ENCODE measurements around the gene FSHR.

The FSHR gene

GRCh38 chr2:48998449-48998848, 155.9 kb downstream of the FSHR start:
- TF ChIP-seq SP1 (IDR thresholded peaks at IDR 0.05) (no peak), ARNT (IDR thresholded peaks at IDR 0.05) (no peak), LEF1 (IDR thresholded peaks at IDR 0.05; ENCODE audit: borderline replicate concordance) (no peak), FOXK2 (IDR thresholded peaks at IDR 0.05) (no peak), PKNOX1 (IDR thresholded peaks at IDR 0.05) (no peak)
- CTCF ChIA-PET = no interaction called here
- POLR2A ChIA-PET = no interaction called here
- no peak for DNase-seq (ENCODE audit: extremely low spot score)

GRCh38 chr2:48993576-48993975, 160.7 kb downstream of the FSHR start:
- TF ChIP-seq HDGF (IDR thresholded peaks at IDR 0.05; ENCODE audit: borderline replicate concordance) (no peak), LEF1 (IDR thresholded peaks at IDR 0.05; ENCODE audit: borderline replicate concordance) (no peak), SUZ12 (IDR thresholded peaks at IDR 0.05) (no peak), FOXK2 (IDR thresholded peaks at IDR 0.05) (no peak), ZNF384 (IDR thresholded peaks at IDR 0.05) (no peak), ELF4 (IDR thresholded peaks at IDR 0.05) (no peak), BHLHE40 (IDR thresholded peaks at IDR 0.05; ENCODE audit: borderline replicate concordance) (no peak), FOXM1 (IDR thresholded peaks at IDR 0.05; ENCODE audit: borderline replicate concordance) (no peak), NFRKB (IDR thresholded peaks at IDR 0.05) (no peak), SP1 (IDR thresholded peaks at IDR 0.05) (no peak), FOXA1 (IDR thresholded peaks at IDR 0.05) (no peak), ARNT (IDR thresholded peaks at IDR 0.05) (no peak), TARDBP (IDR thresholded peaks at IDR 0.05) (no peak), CTBP1 (IDR thresholded peaks at IDR 0.05; ENCODE audit: borderline replicate concordance) (no peak), L3MBTL2 (conservative IDR thresholded peaks at IDR 0.05) (no peak), PKNOX1 (IDR thresholded peaks at IDR 0.05) (no peak)
- POLR2A ChIA-PET = no interaction called here
- CTCF ChIA-PET = no interaction called here
- DNase-seq (ENCODE audit: extremely low spot score) = no peak

- ChIA-PET CTCF (no interaction called here), POLR2A (no interaction called here)
- DNase-seq (ENCODE audit: extremely low spot score) = no peak
- TF ChIP-seq FOXA1 (IDR thresholded peaks at IDR 0.05) = no peak
Observed at GRCh38 chr2:48991415-48992131, 162.7 kb downstream of the FSHR start.

GRCh38 chr2:48984922-48985321, 169.4 kb downstream of the FSHR start:
- TF ChIP-seq CTBP1 (IDR thresholded peaks at IDR 0.05; ENCODE audit: borderline replicate concordance) (no peak), FOXA1 (IDR thresholded peaks at IDR 0.05) (no peak), ZNF384 (IDR thresholded peaks at IDR 0.05) (no peak), L3MBTL2 (conservative IDR thresholded peaks at IDR 0.05) (no peak), ELF4 (IDR thresholded peaks at IDR 0.05) (no peak), BHLHE40 (IDR thresholded peaks at IDR 0.05; ENCODE audit: borderline replicate concordance) (no peak), NFRKB (IDR thresholded peaks at IDR 0.05) (no peak)
- CTCF ChIA-PET = no interaction called here
- POLR2A ChIA-PET = no interaction called here
- DNase-seq (ENCODE audit: extremely low spot score) = no peak

GRCh38 chr2:48983551-48983950, 170.8 kb downstream of the FSHR start:
- TF ChIP-seq SP1 (IDR thresholded peaks at IDR 0.05) (no peak), FOXM1 (IDR thresholded peaks at IDR 0.05; ENCODE audit: borderline replicate concordance) (no peak), HDGF (IDR thresholded peaks at IDR 0.05; ENCODE audit: borderline replicate concordance) (no peak), ARNT (IDR thresholded peaks at IDR 0.05) (no peak), ZNF384 (IDR thresholded peaks at IDR 0.05) (no peak), FOXK2 (IDR thresholded peaks at IDR 0.05) (no peak), FOXA1 (IDR thresholded peaks at IDR 0.05) (no peak), SUZ12 (IDR thresholded peaks at IDR 0.05) (no peak), TARDBP (IDR thresholded peaks at IDR 0.05) (no peak), CTBP1 (IDR thresholded peaks at IDR 0.05; ENCODE audit: borderline replicate concordance) (no peak), BHLHE40 (IDR thresholded peaks at IDR 0.05; ENCODE audit: borderline replicate concordance) (no peak)
- no peak for DNase-seq (ENCODE audit: extremely low spot score)
- ChIA-PET CTCF (no interaction called here), POLR2A (no interaction called here)

- ChIA-PET POLR2A (no interaction called here), CTCF (no interaction called here)
- DNase-seq (ENCODE audit: extremely low spot score) = no peak
- TF ChIP-seq ARNT (IDR thresholded peaks at IDR 0.05) (no peak), FOXM1 (IDR thresholded peaks at IDR 0.05; ENCODE audit: borderline replicate concordance) (no peak), ZNF384 (IDR thresholded peaks at IDR 0.05) (no peak), CTBP1 (IDR thresholded peaks at IDR 0.05; ENCODE audit: borderline replicate concordance) (no peak), LEF1 (IDR thresholded peaks at IDR 0.05; ENCODE audit: borderline replicate concordance) (no peak), L3MBTL2 (conservative IDR thresholded peaks at IDR 0.05) (no peak), PKNOX1 (IDR thresholded peaks at IDR 0.05) (no peak), BHLHE40 (IDR thresholded peaks at IDR 0.05; ENCODE audit: borderline replicate concordance) (no peak), SUZ12 (IDR thresholded peaks at IDR 0.05) (no peak), NFRKB (IDR thresholded peaks at IDR 0.05) (no peak), FOXA1 (IDR thresholded peaks at IDR 0.05) (no peak), HDGF (IDR thresholded peaks at IDR 0.05; ENCODE audit: borderline replicate concordance) (no peak), SP1 (IDR thresholded peaks at IDR 0.05) (no peak), ELF4 (IDR thresholded peaks at IDR 0.05) (no peak), FOXK2 (IDR thresholded peaks at IDR 0.05) (no peak)
Observed at GRCh38 chr2:48982887-48983435, 171.4 kb downstream of the FSHR start.
